CD4-positive, alpha-beta T cell (primary cell): ENCODE measurements around the gene C19orf53. TPM values are rescaled to one million over a fixed set of nuclear protein-coding genes. Genes with fewer than 3 reads are reported as not detected.

Source experiments
- ATAC-seq: fragments of 200-7000 bp; cut with Tn5 transposase; one replicate; pipeline ENCODE4 v1.10.0; 2022; ENCODE audit warnings: mild to moderate bottlenecking; ENCODE audit not compliant: poor library complexity
- CTCF ChIA-PET: fragments of 350-600 bp; sonication (Branson Sonifier 250); formaldehyde crosslinking; loops from one replicate; lab custom pipeline; 2021; ENCODE audit warnings: antibody characterized with exemption, inconsistent platforms; lab: Charles Lee
- POLR2A ChIA-PET: fragments of 350-600 bp; sonication (Branson Sonifier 250); formaldehyde crosslinking; loops from one replicate; lab custom pipeline; 2021; ENCODE audit warnings: antibody characterized with exemption, inconsistent platforms; lab: Charles Lee
- DNase-seq, 14 experiments: peaks; one replicate each; pipeline ENCODE4 v3.0.0-alpha.2; 2013 to 2020; ENCODE audit warnings: mixed read lengths in 2 of 14
- H3K27ac ChIP-seq, 2 donors: one replicate each; pipeline versions ENCODE4 v1.5.1 to v1.7.0; 2013; ENCODE audit warnings: low read length in 2 of 2, low read depth in 1 of 2, mild to moderate bottlenecking in 1 of 2
- H3K27me3 ChIP-seq, 2 experiments: 1 replicate in 1 of 2; 2 replicates in 1 of 2; pipeline versions ENCODE4 v1.6.1 to v1.7.0; 2013; ENCODE audit warnings: low read length in 2 of 2, control low read depth in 1 of 2, mild to moderate bottlenecking in 1 of 2, moderate library complexity in 1 of 2; ENCODE audit not compliant: insufficient read depth in 2 of 2, control insufficient read depth in 1 of 2
- H3K36me3 ChIP-seq: one replicate; pipeline ENCODE4 v1.6.1; 2013; ENCODE audit warnings: low read length, control low read depth; ENCODE audit not compliant: insufficient read depth
- H3K4me1 ChIP-seq: one replicate; pipeline ENCODE4 v1.6.1; 2013; ENCODE audit warnings: low read length, control low read depth; ENCODE audit not compliant: insufficient read depth
- H3K4me3 ChIP-seq: one replicate; pipeline ENCODE4 v1.5.1; 2013; ENCODE audit warnings: mild to moderate bottlenecking, low read length, moderate library complexity
- H3K9me3 ChIP-seq, 2 experiments: 1 replicate in 1 of 2; 2 replicates in 1 of 2; pipeline versions ENCODE4 v1.6.1 to v1.7.0; 2013; ENCODE audit warnings: low read length in 2 of 2, mild to moderate bottlenecking in 2 of 2, control low read depth in 1 of 2, moderate library complexity in 1 of 2; ENCODE audit not compliant: control insufficient read depth in 1 of 2, insufficient read depth in 1 of 2
- H3K27ac Mint-ChIP-seq: one replicate; pipeline ENCODE4 v1.8.0; 2020; ENCODE audit warnings: mixed read lengths
- H3K27me3 Mint-ChIP-seq: one replicate; pipeline ENCODE4 v1.8.0; 2021; ENCODE audit warnings: mixed read lengths
- H3K36me3 Mint-ChIP-seq: one replicate; pipeline ENCODE4 v1.8.0; 2021; ENCODE audit warnings: low read depth, mixed read lengths
- H3K4me1 Mint-ChIP-seq: one replicate; pipeline ENCODE4 v1.8.0; 2021; ENCODE audit warnings: low read depth, mixed read lengths
- H3K4me3 Mint-ChIP-seq: one replicate; pipeline ENCODE4 v1.8.0; 2020; ENCODE audit warnings: mild to moderate bottlenecking, mixed read lengths
- H3K9me3 Mint-ChIP-seq: one replicate; pipeline ENCODE4 v1.8.0; 2020; ENCODE audit warnings: mixed read lengths
- CTCF ChIP-seq: fragments of 200-600 bp; IDR thresholded peaks from one replicate; pipeline ENCODE4 v1.8.0; 2022; ENCODE audit warnings: antibody characterized with exemption, mild to moderate bottlenecking
- intact Hi-C, 2 experiments: fragments of 100-400 bp; cut with DNase I in 1 of 2; cut with micrococcal nuclease in 1 of 2; formaldehyde crosslinking; loops; one replicate each; pipeline versions ENCODE4 v1.15.1 to v1.9.0; 2023 to 2025; cut with DNase I, micrococcal nuclease
- total RNA-seq, 174 experiments: library from RNA in 2 of 174; stranded (reverse) in 2 of 174; gene quantifications; one replicate each; pipeline ENCODE4 v1.2.3 and lab custom pipeline; 2021 to 2026

Gene C19orf53
- total RNA-seq, 2 experiments from 2014 or later: 119 TPM

GRCh38 chr19:13734751-13735150, 39.5 kb upstream of the C19orf53 start:
- Histone ChIP-seq H3K27me3 (no peaks in the 10 kb centered on the region), H3K9me3 (no peaks in the 10 kb centered on the region), H3K4me3 (no peak overlapping the region), H3K36me3 (no peaks in the 10 kb centered on the region), H3K4me1 (peaks cover 20% of the 10 kb centered on the region), H3K27ac (no peak overlapping the region)
- intact Hi-C loops: no loop called here
- Mint-ChIP-seq H3K27me3 (no peaks in the 10 kb centered on the region), H3K4me3 (no peak overlapping the region), H3K4me1 (peaks cover 14% of the 10 kb centered on the region), H3K9me3 (no peaks in the 10 kb centered on the region), H3K27ac (no peak overlapping the region), H3K36me3 (no peaks in the 10 kb centered on the region)
- POLR2A ChIA-PET: no interaction called here
- TF ChIP-seq CTCF: no peak
- CTCF ChIA-PET: no interaction called here
- ATAC-seq: no peak
- DNase-seq: no peak

GRCh38 chr19:13738073-13738472, 36.2 kb upstream of the C19orf53 start:
- H3K4me1 ChIP-seq: no peaks in the 10 kb centered on the region
- H3K4me3 ChIP-seq: no peak overlapping the region
- H3K36me3 ChIP-seq: no peaks in the 10 kb centered on the region
- H3K27me3 ChIP-seq: no peaks in the 10 kb centered on the region
- Mint-ChIP-seq H3K4me3 (no peak overlapping the region), H3K4me1 (no peaks in the 10 kb centered on the region), H3K9me3 (no peaks in the 10 kb centered on the region), H3K27me3 (no peaks in the 10 kb centered on the region), H3K27ac (no peak overlapping the region), H3K36me3 (no peaks in the 10 kb centered on the region)
- TF ChIP-seq CTCF: no peak
- ChIA-PET CTCF (no interaction called here), POLR2A (interaction anchor here (0.6 to 1.6 kb wide), 2 partner anchors 10 to 305 kb away, joined by 3 to 9 read pairs; a partner anchor contains a TSS)
- no peak overlapping the region for H3K27ac ChIP-seq
- DNase-seq: no peak
- ATAC-seq: no peak
- H3K9me3 ChIP-seq: no peaks in the 10 kb centered on the region
- intact Hi-C loops: no loop called here

- POLR2A ChIA-PET: no interaction called here
- no peaks in the 10 kb centered on the region for H3K36me3 ChIP-seq
- intact Hi-C loops: no loop called here
- H3K4me3 ChIP-seq: no peak overlapping the region
- Mint-ChIP-seq H3K4me1 (peaks cover 2% of the 10 kb centered on the region), H3K27me3 (no peaks in the 10 kb centered on the region), H3K36me3 (no peaks in the 10 kb centered on the region), H3K9me3 (no peaks in the 10 kb centered on the region), H3K4me3 (no peak overlapping the region), H3K27ac (no peak overlapping the region)
- DNase-seq (no peak), ATAC-seq (no peak)
- H3K9me3 ChIP-seq: no peaks in the 10 kb centered on the region
- CTCF ChIA-PET: no interaction called here
- H3K27me3 ChIP-seq: no peaks in the 10 kb centered on the region
- H3K4me1 ChIP-seq: no peaks in the 10 kb centered on the region
- no peak overlapping the region for H3K27ac ChIP-seq
- no peak for TF ChIP-seq CTCF
Measured at GRCh38 chr19:13741893-13742292, 32.4 kb upstream of the C19orf53 start.
